ENCODE measurements around the gene NUMB.

The NUMB gene

DNA sequence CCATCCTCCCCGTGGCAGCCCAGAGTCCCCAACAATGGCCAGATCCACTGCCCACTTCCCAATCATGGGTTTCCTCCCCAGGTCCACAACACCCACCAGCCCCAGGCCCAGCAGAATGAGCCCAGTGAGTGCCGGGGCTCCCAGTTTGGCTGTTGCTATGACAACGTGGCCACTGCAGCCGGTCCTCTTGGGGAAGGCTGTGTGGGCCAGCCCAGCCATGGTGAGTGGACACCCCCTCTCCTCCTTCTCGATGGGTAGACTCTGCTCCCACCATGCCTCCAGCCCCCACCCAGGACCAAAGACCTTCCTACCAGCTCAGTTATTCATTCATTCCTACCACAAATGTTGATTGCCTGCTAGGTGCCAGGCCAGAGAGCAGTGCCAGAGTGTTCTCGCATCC, 197.3 kb downstream of the NUMB start:
- no peak for DNase-seq (ENCODE audit: low read depth)

DNA sequence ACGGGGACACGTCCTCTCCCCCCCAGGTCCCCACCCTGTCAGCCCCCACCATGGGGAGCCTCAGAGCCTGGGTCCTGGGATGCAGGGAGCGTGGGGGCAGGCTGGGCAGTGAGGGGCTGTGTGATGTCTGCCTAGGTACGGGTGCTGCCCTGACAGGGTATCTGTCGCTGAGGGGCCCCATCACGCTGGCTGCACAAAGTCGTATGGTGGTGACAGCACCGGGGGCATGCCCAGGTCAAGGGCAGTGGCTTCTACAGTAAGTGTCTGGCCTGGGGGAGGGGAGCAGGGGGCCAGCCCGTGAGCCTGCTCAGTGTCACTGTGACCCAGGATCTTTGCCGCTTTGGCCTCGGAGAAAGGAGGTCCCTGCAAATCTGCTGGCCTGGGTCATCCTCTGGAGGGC, 197.8 kb downstream of the NUMB start:
- DNase-seq (ENCODE audit: low read depth) = no peak

DNA sequence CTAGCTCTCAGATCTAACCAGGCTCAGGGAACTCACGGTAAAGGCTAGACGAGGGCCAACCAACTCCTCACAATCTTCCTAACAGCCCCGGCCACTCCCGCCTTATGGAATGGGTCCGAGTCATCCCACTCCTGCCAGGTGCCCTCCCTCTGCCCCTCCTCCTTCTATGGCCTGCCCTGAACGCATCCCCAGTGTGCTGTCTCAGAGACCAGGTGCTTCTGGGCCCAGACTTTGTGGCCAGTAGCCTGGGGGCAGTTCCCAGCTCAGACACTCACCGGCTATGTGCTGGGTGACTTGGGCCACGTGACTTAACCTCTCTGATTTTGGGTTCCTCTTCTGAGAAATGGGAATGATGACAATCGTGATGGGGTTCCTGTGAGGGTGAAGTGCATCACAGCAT, 198.5 kb downstream of the NUMB start:
- no peak for DNase-seq (ENCODE audit: low read depth)

DNA sequence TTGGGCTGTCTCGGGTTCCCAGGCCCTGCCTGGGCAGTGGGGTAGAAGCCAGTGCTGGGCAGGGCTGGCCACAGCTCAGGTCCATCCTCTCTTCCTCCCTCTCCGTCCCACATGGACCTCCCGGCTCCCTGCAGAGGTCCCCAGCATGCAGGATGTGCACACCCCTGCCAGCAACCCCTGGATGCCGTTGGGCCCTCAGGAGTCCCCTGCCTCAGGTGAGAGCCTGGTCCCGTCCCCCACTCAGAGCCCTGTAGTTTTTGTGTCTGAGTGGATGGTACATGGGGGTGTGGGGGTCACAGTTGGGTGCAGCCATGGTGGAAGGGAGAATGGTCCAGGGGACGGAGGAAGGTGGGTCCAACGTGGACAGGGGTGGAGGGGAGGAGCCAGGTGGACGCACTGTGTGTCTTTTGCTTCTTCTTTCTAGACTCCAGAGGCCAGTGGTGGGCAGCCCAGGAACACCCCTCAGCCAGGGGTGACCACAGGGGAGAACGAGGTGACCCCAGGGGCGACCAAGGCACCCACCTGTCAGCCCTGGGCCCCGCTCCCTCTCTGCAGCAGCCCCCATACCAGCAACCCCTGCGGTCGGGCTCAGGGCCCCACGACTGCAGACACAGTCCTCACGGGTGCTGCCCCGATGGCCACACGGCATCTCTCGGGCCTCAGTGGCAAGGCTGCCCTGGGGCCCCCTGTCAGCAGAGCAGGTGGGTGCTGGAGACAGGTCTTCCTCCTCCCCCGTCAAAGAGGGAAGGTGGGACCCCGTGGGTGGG, 199.3 kb downstream of the NUMB start:
- DNase-seq (ENCODE audit: low read depth) = no peak

DNA sequence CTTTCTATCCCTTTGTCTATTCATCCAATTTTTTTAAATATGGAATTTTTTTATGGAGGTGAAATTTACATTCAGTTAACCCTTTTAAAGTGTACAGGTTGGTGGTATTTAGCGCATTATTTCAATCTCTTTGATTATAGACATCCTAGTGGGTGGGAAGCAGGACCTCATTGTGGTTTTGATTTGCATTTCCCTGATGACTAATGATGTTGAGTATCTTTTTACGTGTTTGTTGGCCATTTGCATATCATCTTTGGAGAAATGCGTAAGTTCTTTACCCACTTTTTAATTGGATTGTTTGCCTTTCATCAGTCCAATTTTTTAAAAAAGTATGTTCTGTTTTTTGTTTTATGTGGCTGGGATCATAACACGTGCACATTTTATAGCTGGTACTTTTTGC, 200.3 kb downstream of the NUMB start:
- DNase-seq (ENCODE audit: low read depth) = no peak

DNA sequence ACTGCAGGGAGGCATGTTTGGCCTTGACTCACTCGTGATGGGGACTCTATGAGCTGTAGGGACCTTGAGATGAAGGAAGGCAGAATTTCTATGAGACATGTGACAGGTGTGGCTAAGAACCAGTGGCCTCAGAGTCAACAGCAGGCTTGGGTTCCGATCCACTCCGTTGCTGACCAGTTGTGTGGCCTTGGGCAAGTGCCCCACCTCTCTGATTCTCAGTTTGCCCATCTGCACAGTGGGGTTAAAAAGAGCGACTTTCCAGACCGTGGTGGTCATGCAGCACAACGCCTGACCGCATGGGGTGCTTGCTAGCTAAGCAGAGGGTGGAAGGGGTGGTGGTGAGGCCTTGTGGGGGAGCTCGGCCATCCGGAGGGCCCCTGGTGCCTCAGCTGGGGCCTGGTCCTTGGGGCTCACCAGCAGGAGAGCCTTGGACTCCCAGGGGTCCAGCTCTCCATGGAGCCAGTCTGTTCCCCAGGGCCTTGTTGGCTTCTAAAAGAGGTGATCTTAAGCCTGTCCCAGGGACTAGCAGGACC, 202.6 kb downstream of the NUMB start:
- DNase-seq (ENCODE audit: low read depth) = no peak

DNA sequence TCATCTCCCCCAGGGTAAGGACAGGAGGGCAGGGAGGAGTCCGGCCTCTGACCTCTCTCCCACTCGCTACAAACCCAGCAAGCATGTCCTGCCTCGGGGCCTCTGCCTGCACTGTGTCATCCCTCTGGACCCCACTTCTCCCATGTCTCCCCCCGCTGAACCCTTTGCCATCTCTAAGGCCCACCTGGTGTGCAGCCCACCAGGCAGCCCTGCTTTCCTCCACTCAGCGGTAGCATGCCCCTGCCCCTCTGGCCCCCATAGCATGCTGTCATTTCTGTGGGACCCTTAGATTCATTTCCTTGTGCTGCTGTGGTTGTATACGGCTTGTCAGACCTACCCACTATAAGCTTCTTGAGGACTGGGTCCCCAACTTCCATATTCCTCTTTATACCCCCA, 203.3 kb downstream of the NUMB start:
- DNase-seq (ENCODE audit: low read depth) = no peak

DNA sequence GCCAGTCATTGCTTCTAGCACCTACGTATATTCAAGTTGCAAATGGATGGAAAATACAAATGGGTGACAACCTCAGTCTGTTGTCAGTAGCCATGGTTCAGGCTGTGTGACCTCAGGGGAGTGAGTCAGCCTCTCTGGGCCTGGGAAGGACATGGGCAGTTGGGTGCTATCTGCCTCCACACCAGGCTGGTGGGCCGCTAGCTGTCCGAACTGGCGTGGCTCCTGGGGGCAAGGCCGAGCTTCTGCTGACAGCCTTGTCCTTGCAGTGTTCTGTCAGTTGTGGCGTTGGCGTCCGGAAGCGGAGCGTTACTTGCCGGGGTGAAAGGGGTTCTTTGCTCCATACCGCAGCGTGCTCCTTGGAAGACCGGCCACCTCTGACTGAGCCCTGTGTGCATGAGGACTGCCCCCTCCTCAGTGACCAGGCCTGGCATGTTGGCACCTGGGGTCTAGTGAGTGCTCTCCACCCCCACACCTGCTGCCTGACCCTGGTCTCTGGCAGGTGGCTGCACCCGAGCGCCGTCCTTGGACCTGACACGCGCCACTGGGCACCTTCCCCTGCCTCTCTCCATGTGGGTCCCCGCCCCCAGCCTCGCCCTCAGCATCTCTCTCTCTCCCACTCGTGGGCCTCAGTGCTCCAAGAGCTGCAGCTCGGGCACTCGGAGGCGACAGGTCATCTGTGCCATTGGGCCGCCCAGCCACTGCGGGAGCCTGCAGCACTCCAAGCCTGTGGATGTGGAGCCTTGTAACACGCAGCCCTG, 203.9 kb downstream of the NUMB start:
- DNase-seq (ENCODE audit: low read depth) = no peak

DNA sequence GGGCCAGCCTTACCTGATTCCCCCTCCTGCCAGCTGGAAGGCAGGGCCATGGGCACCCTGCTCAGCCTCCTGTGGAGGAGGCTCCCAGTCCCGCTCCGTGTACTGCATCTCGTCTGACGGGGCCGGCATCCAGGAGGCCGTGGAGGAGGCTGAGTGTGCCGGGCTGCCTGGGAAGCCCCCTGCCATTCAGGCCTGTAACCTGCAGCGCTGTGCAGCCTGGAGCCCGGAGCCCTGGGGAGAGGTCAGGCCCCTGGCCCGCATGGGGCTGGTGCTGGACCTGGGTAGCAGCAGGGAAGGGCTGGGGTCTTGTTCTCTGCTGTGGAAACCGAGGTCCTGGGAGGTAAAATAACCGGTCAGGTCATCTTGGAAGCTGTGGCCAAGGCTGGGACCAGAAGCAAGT, 204.6 kb downstream of the NUMB start:
- DNase-seq (ENCODE audit: low read depth) = no peak

DNA sequence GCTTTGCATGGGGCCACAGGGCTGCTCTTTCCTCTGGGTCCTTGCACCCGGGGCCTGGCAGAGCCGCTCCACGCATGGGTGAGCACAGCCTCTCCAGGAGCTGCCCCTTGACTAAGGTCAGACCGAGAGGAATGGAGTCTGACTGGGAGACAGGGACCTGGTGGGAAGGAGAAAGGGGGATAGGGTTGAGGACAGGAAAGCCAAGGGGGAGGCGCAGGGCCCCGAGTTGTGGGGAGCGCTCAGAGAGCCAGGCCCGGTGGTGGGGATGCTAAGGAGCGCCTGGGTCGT, 205.1 kb downstream of the NUMB start:
- DNase-seq (ENCODE audit: low read depth) = no peak

DNA sequence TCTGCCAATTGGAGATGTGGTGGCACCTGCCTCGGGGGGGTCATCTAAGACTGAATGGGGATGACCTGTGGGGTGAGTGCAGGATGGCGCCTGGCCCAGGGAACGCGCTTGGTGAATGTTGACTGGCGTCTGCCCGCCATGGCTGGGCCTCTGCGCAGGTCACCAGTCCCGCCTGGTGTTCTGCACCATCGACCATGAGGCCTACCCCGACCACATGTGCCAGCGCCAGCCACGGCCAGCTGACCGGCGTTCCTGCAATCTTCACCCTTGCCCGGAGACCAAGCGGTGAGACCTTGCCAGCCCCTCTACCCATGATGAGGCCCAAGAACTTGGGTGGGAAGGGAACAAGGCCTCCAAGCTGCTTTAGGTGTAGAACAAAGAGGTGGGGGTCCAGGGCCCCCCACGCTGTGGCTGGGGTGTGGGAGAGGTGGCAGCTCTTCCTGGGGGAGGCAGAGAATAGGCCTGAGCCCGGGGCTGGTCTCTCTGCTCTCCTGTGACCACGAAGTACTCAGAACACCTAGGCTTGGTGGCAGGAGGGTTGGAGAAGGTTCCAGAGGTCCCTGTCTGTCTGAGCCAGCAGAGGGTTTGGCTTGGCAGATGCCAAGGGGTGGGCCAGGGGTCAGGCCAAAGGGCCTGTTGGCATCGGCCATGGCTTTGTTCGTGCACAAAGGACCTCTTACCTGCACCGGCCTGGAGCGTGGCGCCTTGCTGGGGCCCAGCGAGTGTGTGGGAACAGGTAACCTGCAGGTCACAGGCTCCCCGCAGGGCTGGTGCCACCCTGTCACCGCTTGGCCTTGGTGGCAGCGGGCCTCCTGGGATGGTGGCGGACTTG, 205.6 kb downstream of the NUMB start:
- no peak for DNase-seq (ENCODE audit: low read depth)

DNA sequence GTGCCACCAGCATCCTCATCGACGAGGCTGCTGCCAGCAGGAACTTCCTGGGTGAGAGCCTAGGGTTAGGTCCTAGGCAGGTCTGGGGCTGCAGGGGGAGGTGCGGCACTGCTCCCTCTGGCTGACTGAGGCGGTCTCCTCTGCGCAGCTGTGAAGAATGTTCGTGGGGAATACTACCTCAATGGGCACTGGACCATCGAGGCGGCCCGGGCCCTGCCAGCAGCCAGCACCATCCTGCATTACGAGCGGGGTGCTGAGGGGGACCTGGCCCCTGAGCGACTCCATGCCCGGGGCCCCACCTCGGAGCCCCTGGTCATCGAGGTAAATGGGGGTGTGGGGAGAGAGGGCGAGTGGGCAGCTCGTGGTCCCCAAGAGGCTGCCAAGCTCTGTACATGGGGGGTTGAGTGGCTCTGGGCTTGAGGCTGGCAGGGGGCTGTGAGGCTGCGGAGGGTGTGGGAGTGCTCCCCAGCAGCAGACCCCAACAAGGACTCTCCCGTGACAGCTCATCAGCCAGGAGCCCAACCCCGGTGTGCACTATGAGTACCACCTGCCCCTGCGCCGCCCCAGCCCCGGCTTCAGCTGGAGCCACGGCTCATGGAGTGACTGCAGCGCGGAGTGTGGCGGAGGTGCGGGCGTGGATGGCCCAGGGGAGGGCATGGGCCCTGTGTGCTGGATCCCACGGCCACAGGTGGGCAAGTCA, 206.7 kb downstream of the NUMB start:
- no peak for DNase-seq (ENCODE audit: low read depth)

DNA sequence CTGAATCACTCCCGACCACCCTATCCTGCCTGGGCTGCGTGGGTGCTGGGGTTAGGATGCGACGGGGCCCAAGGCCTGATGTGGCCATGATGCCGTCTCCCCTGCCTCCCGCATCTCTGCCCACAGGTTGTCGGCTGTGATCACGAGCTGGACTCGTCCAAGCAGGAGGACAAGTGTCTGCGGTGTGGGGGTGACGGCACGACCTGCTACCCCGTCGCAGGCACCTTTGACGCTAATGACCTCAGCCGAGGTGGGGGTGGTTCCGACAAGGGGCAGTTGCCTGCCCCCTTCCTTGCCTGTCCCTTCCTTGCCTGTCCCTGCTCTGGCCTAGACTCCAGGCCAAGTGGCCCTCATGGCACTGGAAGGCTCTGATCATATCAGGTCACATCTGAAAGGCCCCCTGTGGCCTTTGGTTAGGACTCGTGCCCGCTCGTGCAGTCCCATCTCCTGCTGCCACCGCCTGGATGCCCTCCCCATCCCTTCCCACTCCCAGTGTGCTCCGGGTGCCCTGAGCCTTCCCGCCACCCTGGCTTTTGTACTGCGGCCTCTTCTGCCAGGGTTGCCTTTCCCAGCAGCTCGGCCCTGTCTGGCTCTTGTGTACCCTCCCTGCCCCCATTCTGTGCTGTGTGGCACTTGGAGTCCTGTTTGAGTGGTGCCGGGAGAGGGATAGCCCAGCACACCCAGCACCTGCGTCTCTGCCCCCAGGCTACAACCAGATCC, 207.4 kb downstream of the NUMB start:
- no peak for DNase-seq (ENCODE audit: low read depth)

DNA sequence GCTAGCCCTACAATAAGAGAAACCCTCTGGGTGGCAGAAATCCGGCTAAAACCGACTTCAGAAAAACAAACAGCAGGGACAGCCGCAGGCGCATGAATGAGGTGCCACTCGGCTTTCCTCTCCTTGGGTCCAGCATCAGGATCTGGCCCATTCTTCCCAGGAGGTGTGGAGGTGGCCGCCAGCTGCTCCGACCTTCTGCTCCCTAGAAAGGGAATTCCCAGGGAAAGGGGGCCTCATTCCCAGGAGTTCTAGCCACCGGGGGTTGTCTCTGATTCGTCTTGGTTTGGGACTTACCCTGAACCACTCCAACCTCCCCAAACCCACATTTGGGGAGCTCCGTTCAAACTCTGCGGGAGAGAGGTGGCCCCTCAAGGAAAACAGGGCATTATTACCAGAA, 208.0 kb downstream of the NUMB start:
- DNase-seq (ENCODE audit: low read depth) = no peak

DNA sequence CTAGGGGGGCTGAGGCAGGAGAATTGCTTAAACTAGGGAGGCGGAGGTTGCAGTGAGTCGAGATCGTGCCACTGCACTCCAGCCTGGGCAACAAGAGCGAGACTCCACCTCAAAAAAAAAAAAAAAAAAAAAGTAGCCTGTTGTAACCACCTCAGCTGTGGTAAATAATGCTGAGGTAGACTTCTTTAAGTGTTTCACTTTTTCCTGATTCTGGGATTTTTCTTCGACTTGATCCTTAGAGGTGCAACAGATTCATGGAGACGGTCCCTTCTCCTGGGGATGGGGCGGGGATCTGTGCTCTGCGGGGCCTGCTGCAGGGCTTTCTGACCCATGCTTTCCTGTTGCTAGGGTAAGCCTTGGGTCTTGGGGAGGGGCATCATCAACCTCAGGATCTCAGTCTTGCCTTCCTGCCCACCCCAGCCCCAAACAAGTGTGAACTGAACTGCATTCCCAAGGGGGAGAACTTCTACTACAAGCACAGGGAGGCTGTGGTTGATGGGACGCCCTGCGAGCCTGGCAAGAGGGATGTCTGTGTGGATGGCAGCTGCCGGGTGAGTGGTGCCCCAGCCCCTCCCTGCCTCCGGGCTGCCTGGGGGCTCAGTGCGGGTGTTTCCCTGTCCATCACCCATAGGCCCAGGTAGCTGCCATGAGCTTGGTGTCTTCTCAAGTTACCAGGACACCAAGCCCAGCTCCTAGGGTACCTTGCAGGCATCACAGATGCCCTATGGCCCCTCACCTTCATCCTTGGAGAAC, 208.6 kb downstream of the NUMB start:
- no peak for DNase-seq (ENCODE audit: low read depth)

DNA sequence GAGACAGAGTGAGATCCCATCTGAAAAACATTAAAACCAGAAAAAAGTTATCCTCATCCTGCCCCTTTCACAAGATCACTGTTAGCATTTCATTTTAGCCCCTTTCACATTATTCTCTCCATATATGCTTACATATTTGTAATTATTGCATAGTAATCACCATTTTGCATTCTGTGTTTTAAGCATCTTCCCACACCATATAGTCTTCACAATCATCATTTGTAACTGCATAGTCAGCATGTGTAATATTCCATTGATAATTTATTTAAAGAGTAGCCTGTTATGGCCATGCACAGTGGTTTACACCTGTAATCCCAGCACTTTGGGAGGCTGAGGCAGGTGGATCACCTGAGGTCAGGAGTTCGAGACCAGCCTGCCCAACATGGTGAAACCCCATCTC, 209.2 kb downstream of the NUMB start:
- no peak for DNase-seq (ENCODE audit: low read depth)

DNA sequence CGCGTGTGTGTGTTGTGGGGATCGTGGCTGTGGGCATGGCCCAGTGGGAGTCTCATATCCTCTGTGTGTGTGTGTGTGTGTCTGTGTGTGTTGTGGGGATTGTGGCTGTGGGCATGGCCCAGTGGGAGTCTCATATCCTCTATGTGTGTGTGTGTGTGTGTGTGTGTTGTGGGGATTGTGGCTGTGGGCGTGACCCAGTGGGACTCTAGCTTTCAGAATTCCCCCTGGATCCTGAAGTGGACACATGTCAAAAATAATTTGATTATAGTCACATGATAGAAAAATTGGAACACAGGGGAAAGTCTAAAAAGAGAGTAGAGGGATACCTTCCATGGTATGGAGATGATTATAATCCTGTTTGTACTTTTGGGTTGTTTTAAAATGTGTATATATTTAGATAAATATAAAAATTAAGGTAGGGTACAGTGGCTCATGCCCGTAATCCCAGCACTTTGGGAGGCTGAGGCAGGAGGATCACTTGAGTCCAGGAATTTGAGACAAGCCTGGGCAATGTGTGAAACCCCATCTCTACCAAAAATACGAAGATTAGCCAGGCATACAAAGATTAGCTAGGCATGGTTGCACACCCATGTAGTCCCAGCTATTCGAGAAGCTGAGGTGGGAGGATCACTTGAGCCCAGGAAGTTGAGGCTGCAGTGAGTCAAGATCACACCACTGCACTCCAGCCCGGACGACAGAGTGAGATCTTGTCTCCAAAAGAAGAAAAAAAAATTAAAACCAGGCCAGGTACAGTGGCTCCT, 210.1 kb downstream of the NUMB start:
- DNase-seq (ENCODE audit: low read depth) = no peak

DNA sequence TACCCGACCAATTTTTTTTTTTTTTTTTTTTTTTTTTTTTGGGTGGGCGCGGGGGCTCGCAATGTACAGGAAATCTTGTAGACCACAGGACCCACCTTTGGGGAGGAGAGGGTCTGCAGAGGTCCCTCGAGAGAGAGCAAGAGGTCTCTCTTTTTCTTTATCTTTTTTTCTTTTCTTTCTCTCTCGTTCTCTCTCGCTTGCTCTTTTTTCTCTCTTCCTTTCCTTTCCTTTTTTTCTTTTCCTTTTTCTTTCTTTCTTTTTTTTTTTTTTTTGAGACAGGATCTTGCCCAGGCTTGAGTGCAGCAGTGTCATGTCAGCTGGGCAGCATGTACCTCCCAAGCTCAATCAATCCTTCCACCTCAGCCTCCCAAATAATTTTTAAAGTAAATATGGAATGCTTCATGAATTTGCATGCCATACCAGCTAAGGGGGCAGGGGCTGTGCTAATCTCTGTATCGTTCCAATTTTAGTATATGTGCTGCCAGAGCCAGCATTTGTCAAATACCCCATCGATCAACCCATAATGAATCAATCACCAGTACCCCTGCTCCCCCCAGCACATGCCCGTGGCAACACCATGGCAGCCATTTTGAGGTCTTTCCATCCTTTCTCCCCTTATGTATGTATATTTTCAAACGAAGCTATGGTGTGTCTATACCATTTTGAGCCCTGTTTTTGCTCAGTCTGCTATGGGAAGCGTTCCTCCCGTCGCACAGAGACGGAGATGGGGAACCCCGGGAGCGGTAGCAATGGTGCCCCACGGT, 211.8 kb downstream of the NUMB start:
- DNase-seq (ENCODE audit: low read depth) = no peak
